BLaER1 treated with 17β-estradiol and CSF1 and Interleukin-3, amounts not matched to agents 10 nM and 100 nM (cell line): ENCODE data around the gene NBPF20.
"Not testable (repeated sequence)": the region's sequence is repeated elsewhere in the genome, so short reads cannot be mapped to it uniquely, and the experiment has no call there.

Experiments
- H3K27ac ChIP-seq, 11 experiments: shearing (Covaris generic); formaldehyde crosslinking; 2 replicates each; pipeline ENCODE4 v1.8.1; 2022
- H3K27me3 ChIP-seq, 11 experiments: shearing (Covaris generic); formaldehyde crosslinking; 2 replicates each; pipeline ENCODE4 v1.8.1; 2022
- H3K36me3 ChIP-seq, 11 experiments: shearing (Covaris generic); formaldehyde crosslinking; 2 replicates each; pipeline ENCODE4 v1.8.1; 2022
- H3K4me1 ChIP-seq, 10 experiments: shearing (Covaris generic); formaldehyde crosslinking; 2 replicates each; pipeline ENCODE4 v1.8.1; 2022
- H3K4me2 ChIP-seq, 11 experiments: shearing (Covaris generic); formaldehyde crosslinking; 2 replicates each; pipeline ENCODE4 v1.8.1; 2022
- H3K4me3 ChIP-seq, 10 experiments: shearing (Covaris generic); formaldehyde crosslinking; 2 replicates each; pipeline ENCODE4 v1.8.1; 2022
- H3K9ac ChIP-seq, 11 experiments: shearing (Covaris generic); formaldehyde crosslinking; 2 replicates each; pipeline ENCODE4 v1.8.1; 2022
- H3K9me3 ChIP-seq, 11 experiments: shearing (Covaris generic); formaldehyde crosslinking; replicated peaks in 1 of 11; 2 replicates each; pipeline ENCODE4 v1.8.1; 2022
- H4K20me1 ChIP-seq, 11 experiments: shearing (Covaris generic); formaldehyde crosslinking; 2 replicates each; pipeline ENCODE4 v1.8.1; 2022

NBPF20 gene

DNA sequence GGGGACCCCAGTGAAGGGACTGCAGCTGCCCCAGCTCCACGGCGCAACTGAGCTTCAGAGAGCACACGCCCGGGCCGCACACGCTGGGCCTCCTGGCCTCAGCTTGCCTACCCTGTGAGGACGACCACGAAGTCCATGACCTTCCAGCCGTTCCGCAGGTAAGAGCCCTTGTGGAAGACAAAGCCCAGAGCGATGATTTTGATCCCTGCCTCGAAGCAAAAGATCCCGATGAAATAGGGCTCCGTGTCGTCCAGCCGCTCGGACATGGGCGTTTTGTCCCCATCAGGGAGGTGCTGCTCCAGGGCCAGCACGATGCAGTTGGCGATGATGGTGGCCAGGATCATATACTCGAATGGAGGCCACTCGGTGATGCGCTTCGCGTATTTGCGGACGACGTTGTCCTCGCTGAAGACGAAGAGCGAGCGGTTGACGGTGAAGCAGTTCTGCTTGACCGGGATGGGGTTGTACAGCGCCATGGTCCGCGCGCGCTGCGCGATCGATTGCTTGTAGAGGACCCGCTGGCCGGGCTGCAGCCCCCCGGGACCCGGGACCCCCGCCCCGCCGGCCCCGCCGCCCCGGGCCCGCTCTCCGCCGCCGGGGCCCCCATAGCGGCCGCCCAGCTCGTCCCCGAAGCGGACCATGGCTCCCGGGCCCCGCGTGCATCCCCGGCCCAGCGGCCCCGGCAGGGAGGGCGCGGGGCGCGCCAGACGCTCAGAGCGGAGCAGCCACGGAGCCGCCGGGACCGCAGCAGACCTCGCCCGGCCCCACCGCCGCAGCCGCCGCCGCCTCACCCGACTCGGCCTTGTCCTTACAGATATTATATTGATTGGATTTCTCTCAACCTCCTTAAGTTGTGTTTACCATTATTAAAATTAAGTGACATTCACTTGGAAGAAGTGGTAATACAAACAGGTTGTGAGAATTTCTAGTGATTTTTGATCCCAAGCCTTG is 28.7 kb upstream of the NBPF20 start:
- H3K9ac ChIP-seq, H3K36me3 ChIP-seq, H3K9me3 ChIP-seq, H3K27ac ChIP-seq, H4K20me1 ChIP-seq, H3K4me2 ChIP-seq, H3K27me3 ChIP-seq, H3K4me3 ChIP-seq, H3K4me1 ChIP-seq: not testable (repeated sequence)

DNA sequence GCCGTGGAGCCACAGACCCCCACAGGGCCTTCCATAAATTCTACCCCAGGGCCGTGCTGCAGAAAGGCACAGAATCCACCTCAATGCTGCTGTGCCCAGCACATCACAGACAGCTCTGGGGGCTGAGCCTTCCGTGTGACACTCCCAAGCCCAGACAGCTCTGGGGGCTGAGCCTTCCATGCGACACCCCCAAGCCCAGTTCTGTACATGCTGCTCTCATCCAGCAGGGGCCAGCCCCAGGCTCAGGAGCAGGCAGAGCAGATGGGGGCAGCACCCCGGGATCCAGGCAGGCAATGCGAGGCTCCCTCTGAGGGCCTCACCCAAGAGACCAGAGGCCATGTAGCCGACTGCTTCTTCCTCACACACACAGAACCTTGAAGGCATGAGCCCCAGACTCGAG is 27.1 kb upstream of the NBPF20 start:
- not testable (repeated sequence) for H3K4me1 ChIP-seq, H3K36me3 ChIP-seq, H4K20me1 ChIP-seq, H3K9ac ChIP-seq, H3K27me3 ChIP-seq, H3K27ac ChIP-seq, H3K4me2 ChIP-seq, H3K9me3 ChIP-seq, H3K4me3 ChIP-seq

DNA sequence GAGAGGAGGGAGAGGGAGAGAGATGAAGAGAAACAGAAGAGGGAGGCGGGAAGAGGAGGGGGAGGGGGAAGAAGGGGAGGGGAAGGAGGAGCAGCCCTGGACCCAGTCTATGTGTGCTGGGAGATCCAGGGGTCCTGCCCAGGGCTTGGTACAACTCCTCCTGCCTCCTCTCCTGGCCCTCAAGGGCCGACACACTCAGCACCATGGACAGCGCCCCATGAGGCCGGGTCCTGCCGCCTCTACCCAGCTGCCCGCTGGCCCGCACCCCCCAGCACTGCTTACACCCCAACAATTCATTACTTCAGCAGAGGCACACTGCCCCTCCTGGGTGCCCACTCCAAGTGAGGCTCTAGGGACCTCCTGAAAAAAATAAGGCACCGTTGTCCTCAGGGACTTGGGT is 26.5 kb upstream of the NBPF20 start:
- H3K27ac ChIP-seq, H3K4me3 ChIP-seq, H3K27me3 ChIP-seq, H3K9me3 ChIP-seq, H3K9ac ChIP-seq, H4K20me1 ChIP-seq, H3K4me1 ChIP-seq, H3K36me3 ChIP-seq, H3K4me2 ChIP-seq: not testable (repeated sequence)

DNA sequence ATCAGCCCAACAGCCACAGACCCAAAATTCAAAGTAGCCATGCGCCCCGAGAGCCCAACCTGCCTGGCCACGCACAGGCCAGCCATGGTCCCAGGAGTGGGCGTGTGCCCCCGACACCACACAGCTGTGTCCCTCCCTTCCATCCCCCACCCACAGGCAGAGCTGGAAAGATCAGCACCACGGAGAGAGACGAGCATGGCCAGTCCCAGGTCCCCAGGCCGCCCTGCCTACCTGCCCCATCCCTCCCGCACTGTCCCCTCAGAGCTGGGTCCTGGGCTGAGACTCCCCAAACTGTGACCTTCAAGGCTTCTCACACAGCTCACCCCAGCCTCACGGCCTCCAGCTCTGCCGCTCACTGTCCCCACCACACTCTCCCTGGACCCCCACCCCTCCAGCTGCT is 19.8 kb upstream of the NBPF20 start:
- H3K4me2 ChIP-seq, H3K27ac ChIP-seq, H3K36me3 ChIP-seq, H3K27me3 ChIP-seq, H3K9ac ChIP-seq, H3K4me1 ChIP-seq, H3K9me3 ChIP-seq, H4K20me1 ChIP-seq, H3K4me3 ChIP-seq: not testable (repeated sequence)

DNA sequence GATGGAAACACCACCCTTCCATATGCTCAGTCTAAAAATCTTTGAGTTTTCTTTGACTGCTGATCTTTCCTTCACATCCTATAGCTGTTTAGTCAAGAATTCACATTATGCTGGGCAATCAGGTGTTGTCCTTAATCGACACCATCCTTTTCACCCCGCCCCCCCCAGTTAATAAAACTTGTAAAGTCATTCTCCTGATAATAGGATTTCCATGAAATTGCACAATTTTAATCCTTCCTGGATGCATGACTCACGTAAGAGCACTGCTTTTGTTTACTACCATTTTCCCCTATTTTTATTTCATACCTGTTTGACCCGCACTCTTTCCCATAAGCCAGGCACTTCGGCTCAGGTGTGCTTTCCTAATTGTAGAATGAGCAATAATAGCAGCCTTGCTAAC is 16.9 kb upstream of the NBPF20 start:
- H3K9ac ChIP-seq, H3K4me2 ChIP-seq, H3K36me3 ChIP-seq, H3K27me3 ChIP-seq, H3K4me3 ChIP-seq, H3K4me1 ChIP-seq, H3K9me3 ChIP-seq, H3K27ac ChIP-seq, H4K20me1 ChIP-seq: not testable (repeated sequence)

DNA sequence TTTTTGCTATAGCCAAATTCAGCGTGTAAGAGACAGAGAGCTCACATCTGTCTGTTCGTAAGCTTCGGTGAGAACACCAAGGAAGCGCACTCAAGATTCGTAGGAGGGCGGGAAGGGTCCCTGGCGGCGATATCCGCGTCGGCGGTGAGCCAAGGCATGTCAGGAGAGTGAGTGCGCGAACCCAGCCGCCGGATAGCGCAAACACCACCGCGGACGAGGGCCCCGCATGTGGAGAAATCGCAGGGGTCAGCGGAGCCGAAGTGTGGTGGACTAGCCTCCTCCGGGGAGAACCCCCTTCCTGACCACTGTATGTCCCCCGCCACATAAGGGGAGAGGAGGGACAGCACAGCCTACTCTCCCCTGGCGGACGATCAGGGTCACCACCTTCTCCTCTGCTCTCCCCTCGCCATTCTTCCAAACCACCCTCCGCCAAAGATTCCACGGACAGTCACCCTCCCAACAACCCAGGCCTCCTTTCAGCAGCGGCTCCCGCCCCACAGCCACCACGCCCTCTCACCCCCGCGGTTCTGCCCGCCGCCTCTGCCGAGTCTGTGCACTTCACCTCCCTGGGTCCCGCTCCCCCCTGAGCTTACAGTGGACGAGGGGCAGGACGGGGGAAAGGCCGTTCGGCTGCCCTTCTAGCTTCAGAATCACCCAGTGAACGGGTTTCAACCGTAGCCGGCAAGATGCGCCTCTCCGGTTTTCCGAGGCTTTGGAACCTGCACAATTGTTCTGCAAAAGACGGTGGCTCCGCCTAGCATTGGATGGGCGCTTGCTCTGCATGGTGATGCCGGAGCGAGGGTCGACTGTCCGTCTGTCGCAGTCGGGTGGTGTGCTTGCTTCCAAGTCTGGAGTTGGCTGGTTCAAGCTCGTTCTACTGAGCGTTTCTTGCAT is 6.2 kb upstream of the NBPF20 start:
- H4K20me1 ChIP-seq, H3K9ac ChIP-seq, H3K4me2 ChIP-seq, H3K4me1 ChIP-seq, H3K27me3 ChIP-seq, H3K36me3 ChIP-seq, H3K4me3 ChIP-seq, H3K27ac ChIP-seq: not testable (repeated sequence)
- H3K9me3 ChIP-seq, result peaks cover 14 to 28% (median 17%) of the 10 kb centered on the region in 11 experiments

DNA sequence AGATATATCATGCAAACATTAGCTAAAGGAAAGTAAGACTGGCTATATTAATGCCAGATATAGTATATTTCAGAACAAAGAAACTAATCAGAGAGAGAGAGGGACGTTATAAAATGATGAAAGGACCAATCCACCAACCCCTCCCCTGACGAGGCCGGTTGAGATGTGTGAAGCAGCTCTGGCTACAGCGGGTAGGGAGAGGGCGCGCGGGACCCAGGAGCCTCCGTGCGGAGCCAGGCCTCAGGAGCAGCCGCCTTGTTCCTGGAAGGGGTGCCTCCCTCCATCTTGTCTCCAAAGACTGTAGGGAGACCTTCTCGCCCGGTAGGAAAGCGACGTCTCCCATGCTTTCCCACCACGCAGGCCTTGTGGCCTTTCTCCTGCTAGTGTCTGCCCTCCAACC is 5.4 kb upstream of the NBPF20 start:
- not testable (repeated sequence) for H3K27ac ChIP-seq, H4K20me1 ChIP-seq, H3K4me3 ChIP-seq, H3K4me1 ChIP-seq, H3K9ac ChIP-seq, H3K27me3 ChIP-seq, H3K36me3 ChIP-seq, H3K4me2 ChIP-seq
- peaks cover 14 to 28% (median 17%) of the 10 kb centered on the region in 11 experiments for H3K9me3 ChIP-seq

DNA sequence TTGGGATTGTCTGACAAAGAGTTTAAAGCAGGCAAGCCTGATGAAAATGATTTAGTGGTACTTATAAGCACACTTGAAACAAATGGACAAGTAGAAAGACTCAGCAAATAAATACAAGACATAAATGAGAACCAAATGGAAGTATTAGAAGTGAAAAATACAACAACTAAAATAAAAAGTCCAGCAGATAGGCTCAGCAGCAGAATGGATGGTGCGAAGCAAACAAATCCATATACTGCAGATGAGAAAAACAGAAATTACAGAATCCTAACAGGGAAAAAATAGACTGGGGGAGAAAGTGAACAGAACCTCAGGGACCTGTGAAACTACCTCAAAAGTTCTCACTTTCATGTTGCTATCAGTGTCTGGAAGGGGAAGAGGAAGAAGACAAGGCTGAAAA is 3.9 kb upstream of the NBPF20 start:
- not testable (repeated sequence) for H3K27me3 ChIP-seq

DNA sequence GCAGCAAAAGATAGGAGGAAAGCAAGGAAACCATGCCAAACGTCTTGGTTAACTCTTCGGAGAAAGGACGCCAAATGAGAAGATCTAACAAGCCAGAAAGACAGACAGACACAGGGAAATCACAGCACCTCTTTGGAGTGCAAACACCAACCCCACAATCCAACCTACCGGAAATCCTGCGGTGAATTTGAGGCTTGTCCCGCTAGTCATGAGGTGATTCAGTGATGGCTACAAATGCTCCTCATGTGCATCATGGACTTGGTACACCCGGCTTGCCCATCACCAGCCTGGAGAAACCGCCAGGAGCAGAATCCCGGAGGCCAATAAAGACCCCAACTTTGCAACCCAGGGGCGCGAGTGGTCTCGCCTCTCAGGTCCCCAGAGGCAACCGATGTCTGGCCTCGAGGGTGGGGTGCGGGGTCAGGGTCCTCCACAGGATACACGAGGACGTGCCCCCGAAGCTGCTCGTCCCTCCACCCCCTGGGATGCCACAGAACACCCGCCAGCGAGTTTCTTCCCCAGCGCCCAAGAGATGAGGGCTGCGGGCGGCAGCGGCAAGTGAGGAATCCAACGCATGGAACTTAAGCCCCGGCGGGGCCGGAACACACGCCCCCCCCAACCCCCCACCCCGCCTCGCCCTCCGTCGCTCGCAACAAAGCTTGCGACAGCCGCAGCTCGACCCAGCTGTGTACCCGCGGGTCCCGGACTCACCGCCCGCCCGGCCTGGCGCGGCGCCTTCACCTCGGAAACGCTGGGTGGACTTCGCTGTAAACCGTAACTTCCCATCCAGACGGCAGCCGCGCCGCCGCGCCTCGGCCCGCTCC is 579 bp downstream of the NBPF20 start:
- peaks cover 10 to 18% (median 13%) of the 10 kb centered on the region in 11 experiments for H3K9me3 ChIP-seq
- peak overlapping the region; percentile 65 to 83 (median 76) for H3K4me3 ChIP-seq
- peak overlapping the region; percentile 82 to 97 (median 90) for H3K4me2 ChIP-seq
- H3K36me3 ChIP-seq, H4K20me1 ChIP-seq, H3K27me3 ChIP-seq: not testable (repeated sequence)
- H3K27ac ChIP-seq, result peak overlapping the region in 6 of 11 experiments; percentile 9 to 56 (median 42); a peak in 9 of 22 replicates
- H3K9ac ChIP-seq, result peak overlapping the region; percentile 62 to 78 (median 73); a peak in 21 of 22 replicates
- peaks cover 0 to 14% (median 12%) of the 10 kb centered on the region in 10 experiments; a peak in 13 of 20 replicates for H3K4me1 ChIP-seq

More for the DNA sequence above, 3.9 kb upstream of the NBPF20 start:
- H3K4me1 ChIP-seq, result peaks cover 0 to 13% (median 12%) of the 10 kb centered on the region in 10 experiments; a peak in 13 of 20 replicates
- H3K9ac ChIP-seq, H4K20me1 ChIP-seq, H3K4me3 ChIP-seq, H3K27ac ChIP-seq, H3K4me2 ChIP-seq, H3K36me3 ChIP-seq: not testable (repeated sequence)
- peaks cover 14 to 28% (median 17%) of the 10 kb centered on the region in 11 experiments for H3K9me3 ChIP-seq

DNA sequence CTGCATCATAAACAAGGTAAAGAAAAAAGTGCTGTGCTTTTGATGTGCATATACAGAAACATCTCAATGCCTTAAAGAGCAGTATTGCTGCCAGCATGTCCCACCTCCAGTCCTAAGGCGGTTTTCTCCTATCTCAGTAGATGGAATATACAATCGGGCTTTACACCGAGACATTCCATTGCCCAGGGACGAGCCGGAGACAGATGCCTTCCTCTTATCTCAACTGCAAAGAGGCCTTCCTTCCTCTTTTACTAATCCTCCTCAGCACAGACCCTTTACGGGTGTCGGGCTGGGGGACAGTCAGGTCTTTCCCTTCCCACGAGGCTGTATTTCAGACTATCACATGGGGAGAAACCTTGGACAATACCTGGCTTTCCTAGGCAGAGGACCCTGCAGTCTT is 10.3 kb downstream of the NBPF20 start:
- not testable (repeated sequence) for H3K9me3 ChIP-seq, H3K4me3 ChIP-seq, H4K20me1 ChIP-seq, H3K27me3 ChIP-seq, H3K27ac ChIP-seq, H3K9ac ChIP-seq, H3K4me2 ChIP-seq, H3K4me1 ChIP-seq, H3K36me3 ChIP-seq

DNA sequence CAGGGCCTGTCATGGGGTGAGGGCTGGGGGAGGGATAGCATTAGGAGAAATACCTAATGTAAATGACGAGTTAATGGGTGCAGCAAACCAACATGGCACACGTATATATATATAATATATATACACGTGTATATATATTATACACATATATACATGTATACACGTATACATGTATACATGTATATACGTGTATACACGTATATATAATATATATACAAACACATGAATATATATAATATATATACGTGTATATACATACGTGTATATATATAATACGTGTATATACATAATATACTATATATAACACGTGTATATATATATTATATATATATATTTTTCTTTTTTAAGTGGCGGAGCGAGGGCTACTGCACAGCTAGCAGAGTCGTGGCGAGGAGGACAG is 18.1 kb downstream of the NBPF20 start:
- H3K4me2 ChIP-seq, H3K27me3 ChIP-seq, H3K36me3 ChIP-seq, H3K9me3 ChIP-seq, H3K4me1 ChIP-seq, H3K27ac ChIP-seq, H3K9ac ChIP-seq, H4K20me1 ChIP-seq, H3K4me3 ChIP-seq: not testable (repeated sequence)

DNA sequence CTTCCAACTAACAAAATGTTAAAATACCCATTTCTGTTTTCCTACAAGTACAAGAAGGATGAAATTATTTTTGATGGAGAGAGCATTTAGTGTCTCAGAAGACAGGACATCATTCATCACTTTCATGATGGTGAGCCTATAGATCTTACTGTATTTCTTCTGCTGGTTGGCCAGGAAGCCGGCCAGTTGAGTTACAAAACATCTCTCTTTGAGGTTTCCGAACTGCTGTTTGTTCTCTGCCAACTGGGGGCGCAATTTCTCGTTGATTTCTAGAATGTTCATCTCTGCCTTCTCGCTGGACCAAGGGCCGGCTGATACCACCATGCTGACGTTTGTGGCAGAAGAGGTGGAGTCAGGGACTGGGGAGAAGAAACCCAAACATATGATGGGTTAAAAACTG is 20.5 kb downstream of the NBPF20 start:
- not testable (repeated sequence) for H3K27me3 ChIP-seq, H3K27ac ChIP-seq, H3K36me3 ChIP-seq, H3K4me2 ChIP-seq, H3K4me3 ChIP-seq, H4K20me1 ChIP-seq, H3K9me3 ChIP-seq, H3K9ac ChIP-seq, H3K4me1 ChIP-seq

DNA sequence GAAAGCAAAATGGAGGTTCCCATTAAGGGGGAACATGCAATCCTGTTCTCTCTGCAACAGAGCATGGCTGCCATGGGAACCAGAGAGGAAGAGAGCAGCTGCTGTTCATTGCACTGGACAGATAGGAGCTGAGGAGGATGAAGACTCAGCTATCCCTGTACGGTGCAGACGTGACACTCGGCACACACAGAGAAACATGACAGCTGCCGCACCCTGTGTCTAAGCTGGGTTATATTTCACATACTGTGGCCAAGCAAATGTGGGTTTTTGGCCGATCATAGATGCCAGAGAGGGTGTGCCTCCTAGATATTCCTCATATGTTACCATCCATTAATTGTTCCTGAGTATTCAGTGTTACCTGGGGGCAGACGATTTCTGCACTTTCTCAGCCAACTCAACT is 24.7 kb downstream of the NBPF20 start:
- not testable (repeated sequence) for H3K4me2 ChIP-seq, H3K27me3 ChIP-seq, H3K9me3 ChIP-seq, H3K4me1 ChIP-seq, H3K4me3 ChIP-seq, H3K36me3 ChIP-seq, H4K20me1 ChIP-seq, H3K9ac ChIP-seq, H3K27ac ChIP-seq
